Activated naive CD4-positive, alpha-beta T cell treated with anti-CD3 and anti-CD28 coated beads, Interleukin-2, amount 50 U/mL, for 16 hours (primary cell): Measurements from ENCODE around the gene TAP1.
"Not testable (repeated sequence)": the region's sequence is repeated elsewhere in the genome, so short reads cannot be mapped to it uniquely, and the experiment has no call there.

ENCODE experiments used
- DNase-seq: peaks from one replicate; pipeline ENCODE4 v3.0.0-alpha.2; 2020

The TAP1 gene, protein sequence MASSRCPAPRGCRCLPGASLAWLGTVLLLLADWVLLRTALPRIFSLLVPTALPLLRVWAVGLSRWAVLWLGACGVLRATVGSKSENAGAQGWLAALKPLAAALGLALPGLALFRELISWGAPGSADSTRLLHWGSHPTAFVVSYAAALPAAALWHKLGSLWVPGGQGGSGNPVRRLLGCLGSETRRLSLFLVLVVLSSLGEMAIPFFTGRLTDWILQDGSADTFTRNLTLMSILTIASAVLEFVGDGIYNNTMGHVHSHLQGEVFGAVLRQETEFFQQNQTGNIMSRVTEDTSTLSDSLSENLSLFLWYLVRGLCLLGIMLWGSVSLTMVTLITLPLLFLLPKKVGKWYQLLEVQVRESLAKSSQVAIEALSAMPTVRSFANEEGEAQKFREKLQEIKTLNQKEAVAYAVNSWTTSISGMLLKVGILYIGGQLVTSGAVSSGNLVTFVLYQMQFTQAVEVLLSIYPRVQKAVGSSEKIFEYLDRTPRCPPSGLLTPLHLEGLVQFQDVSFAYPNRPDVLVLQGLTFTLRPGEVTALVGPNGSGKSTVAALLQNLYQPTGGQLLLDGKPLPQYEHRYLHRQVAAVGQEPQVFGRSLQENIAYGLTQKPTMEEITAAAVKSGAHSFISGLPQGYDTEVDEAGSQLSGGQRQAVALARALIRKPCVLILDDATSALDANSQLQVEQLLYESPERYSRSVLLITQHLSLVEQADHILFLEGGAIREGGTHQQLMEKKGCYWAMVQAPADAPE

DNA sequence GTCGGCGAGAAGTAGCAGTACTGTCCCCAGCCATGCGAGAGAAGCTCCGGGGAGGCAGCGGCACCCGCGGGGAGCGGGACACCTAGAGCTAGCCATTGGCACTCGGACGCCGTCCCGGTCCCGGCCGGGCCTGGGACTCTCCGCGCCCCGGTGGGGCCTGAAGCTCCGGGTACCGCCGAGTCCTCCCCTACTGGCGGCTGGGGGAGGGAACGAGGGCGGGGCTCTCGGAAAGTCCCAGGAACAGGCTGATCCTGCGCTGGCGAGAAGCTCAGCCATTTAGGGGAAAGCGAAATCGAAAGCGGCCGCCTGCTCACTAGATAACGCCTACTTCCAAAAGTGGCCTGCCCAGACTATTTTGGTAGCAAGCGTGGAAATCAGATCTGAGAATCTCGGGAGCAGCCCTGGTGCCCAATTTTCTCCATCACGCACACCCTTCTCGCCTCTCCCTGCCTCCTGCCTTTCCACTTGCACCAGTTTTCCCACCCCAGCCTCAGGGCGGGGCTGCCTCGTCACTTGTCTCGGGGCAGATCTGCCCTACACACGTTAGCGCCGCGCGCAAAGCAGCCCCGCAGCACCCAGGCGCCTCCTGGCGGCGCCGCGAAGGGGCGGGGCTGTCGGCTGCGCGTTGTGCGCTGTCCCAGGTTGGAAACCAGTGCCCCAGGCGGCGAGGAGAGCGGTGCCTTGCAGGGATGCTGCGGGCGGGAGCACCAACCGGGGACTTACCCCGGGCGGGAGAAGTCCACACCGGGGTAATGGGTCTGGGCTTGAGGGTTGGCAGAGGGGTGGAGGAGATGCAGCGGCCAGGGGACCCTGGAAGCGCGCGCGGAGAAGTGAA is at the start of gene TAP1, which contains the start of gene PSMB9:
TSS of gene TAP1 (minus strand) at position 164 of the 835 bp plus-strand sequence. CDS start at position 96, 68 bp downstream.
TSS of gene PSMB9 (plus strand) at position 652 of the 835 bp plus-strand sequence. CDS start at position 690, 38 bp downstream.
- DNase-seq, result peak; percentile 98

DNA sequence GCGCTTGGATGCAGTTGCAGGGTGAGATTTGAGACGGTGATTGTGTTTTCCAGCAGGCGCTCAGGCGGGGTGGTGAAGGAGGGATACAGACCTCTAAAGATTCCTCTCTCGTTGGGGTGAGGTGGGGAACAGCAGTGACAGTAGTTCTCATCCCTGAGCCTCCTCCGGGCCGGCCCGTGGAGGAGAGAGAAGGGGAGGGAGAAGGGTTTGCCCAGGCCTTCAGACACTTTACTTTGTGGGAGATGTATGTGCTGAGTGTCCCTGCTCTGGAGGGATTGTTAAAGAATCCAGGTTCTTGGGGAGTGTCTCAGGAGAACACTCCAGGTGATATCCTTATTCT is 41.5 kb upstream of the TAP1 start:
- DNase-seq, result no peak

DNA sequence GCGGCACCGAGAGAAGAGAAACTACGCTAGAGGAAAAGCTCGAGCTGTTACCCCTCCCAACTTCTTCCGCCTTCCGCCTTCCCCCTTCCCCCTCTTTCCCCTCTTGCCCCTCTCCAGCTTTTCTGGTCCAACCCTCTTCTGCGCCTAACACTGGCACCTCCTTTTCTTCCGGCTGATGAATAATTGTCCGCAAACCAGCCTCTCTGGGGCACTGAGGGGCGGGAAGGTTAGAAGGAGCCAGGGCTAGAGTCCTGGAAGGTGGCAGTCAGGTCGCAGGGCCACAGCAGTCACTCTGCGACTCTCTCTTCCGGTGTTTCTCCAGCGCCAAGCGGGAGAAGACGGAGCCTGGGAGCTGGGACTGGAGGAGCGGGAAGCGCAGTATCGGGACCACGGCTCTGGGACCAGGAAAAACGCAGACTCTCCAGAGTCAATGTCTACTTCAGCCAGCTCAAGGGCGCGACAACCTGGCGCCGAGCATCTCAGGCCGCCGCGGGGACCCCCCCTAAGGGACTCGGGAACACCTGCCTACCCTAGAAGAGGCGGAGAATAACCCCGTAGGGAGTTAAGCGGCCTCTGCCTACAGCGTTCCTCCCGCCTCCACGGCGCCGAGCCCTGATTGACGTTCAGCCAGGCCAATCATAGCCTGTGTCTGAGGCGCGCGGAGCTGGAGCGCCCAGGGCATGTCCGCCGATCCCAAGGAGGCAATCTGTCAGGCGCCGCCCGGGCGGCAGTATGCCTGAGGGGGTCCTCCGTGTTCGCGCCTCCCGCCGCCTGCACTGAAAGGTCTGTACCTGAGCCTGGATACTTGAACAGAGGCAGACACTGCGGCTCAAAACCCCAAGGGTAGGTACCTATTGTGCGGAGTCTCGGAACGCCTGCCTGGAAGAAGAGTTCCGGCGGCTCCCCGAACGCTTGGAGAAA is 40.8 kb upstream of the TAP1 start:
- peak; percentile 93 for DNase-seq

DNA sequence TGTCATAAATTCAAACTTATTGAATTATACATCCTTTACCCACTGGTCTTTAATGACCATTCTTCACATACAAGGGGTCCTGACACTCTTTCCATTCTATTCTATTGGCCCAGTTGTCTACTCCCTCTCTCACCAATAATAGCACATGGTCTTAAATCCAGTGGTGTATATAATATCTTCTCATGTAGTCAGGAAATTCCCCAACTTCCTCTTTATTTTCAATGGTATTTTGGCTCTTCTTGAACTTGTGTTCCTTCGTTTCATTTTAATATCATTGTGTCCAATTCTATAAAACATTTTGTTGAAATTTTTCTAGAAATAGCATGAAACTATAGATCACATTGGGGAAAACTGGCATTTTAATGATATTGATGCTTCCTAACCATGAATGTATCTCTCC is 37.3 kb upstream of the TAP1 start:
- no peak for DNase-seq

DNA sequence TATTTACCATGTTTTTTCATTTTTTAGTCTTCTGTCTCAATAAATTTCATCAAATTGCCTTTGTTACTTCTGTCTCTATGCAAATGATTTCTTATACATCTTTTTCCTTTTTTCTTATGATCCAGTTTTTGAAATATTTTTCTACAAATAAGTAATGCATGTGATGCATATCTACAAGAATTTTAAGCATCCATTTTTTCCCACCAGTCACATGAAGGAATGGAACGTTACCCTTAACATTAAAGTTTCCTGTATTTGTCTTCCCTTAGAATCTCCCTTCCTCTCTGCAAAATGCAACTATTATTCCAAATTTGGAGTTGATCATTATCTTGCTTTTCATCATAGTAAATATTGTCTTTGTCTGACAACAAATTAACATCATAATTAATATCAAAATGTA is 36.0 kb upstream of the TAP1 start:
- no peak for DNase-seq

DNA sequence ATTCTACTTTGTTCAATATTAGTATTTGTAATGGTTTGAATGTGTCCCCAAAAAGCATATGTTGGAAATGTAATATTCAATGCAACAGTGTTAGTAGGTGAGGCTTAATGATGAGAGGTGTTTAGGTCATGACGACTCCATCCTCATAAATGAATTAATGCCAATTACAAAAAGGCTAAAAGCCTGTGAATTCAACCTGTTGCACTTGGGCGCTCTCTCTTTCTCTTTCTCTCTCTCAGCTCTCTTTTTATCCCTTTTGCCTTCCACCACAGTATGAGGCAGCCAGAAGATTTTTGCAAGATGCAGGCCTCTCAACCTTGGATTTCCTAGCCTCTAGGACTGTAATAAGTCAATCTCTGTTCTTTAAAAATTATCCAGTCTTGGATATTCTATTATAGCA is 35.1 kb upstream of the TAP1 start:
- DNase-seq, result no peak

DNA sequence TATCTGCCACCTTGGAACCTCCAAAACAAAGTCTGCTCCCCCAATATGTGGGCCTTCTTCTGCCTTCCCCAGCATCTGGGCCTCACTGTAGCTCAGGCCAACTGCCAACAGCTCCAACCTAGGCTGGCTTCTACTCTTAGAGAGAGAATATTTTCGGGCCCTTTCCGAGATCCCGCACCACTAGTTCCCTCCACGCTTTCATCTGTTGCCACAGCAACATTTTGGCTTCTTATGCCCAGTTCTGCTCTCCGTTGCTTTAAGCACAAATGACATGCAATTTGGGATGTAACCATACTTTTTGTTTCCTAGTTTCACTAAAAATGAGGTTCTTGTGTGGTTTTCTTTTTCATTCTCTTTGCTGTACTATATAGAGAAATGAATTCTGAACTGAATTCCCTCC is 34.1 kb upstream of the TAP1 start:
- no peak for DNase-seq

DNA sequence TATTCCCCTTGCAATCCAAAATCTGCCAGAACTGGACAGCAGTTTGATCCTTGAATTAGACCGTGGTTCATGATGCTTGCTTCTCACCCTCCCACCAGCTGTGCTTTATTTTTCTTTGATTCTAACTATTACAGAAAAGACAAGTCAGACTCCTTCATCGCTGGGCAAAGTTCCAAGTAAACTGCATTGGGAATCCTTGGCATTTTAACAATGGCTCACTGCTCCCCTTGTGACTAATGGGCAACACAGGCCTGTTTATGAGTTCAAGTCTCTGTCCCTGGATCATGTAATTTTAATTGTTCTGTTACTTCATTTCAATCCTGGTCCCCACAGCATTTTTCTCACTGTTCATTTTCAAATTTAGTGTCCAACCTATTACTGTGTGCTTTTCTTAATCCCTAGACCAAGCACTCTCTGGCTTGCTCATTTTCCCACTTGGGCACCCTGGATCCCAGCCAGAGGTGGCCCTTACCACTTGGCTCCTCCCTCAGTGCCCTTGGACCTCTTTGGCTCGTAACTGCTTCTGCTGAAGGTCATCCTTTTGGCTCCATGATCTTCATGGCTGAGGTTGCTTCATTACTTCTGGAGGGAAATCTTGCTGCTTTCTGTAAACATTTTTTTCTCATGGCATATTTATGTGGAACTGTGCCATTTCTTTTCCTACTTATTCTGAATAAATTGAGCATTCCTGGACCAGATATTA is 33.3 kb upstream of the TAP1 start:
- DNase-seq, result no peak

DNA sequence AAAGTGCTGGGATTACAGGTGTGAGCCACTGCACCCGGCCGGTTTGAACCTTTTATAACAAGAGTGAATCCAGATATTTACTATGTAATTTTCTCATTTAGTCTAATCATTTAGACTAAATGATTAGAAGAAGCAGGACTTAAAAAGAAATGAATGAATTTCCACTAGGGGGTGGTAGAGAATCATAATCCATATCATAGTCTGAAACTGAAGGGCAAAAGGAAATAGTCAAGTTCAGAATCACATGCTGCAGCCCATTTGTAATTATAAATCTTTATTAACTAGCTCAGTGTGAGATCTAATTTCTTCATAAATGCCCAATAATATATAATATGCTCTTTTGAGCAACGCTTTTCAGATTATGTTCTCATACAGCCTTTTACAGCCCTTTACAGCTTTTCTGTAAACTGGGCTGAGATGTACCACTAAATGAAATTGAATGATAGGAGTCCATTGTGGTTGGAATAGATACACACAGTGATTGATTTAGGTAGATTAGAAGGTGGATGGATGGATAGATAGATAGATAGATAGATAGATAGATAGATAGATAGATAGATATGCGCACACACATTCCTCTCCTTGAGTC is 32.3 kb upstream of the TAP1 start:
- DNase-seq, result no peak

DNA sequence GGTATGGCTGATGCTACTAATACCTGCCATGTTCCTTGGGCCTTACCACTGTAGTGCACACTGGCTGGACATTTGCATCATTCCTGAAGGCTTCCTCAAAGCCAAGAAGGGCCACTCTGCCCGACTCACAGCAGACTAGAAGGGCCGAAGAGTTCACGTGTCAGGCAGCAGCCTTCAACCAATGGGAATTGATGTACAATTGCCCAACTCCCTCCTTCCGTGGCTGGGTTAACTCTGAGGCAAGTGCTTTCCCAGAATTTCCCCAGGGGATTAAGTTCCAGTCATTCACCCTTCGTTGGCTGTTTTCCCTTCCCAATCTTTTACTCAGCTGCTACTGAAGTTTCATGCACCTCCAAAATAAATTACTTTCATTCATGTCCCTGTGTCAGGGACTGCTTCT is 30.3 kb upstream of the TAP1 start:
- no peak for DNase-seq

DNA sequence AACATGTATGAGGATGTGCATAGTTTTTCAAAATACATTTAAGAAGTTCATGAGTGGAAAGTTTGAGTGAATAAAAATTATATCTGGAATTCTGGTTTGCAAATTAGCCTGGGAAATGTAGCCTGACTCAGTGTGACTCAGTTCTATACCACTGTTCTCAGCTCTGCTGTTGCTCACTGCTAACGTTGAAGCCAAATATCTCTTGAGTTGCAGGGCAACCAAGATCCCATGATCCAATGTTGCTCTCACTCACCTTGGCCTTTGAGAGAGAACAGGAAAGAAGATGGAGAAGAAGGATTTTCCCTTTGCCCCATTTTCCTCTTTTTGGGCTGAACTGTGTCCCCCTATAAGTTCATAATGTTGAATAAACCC is 29.4 kb upstream of the TAP1 start:
- DNase-seq, result no peak

DNA sequence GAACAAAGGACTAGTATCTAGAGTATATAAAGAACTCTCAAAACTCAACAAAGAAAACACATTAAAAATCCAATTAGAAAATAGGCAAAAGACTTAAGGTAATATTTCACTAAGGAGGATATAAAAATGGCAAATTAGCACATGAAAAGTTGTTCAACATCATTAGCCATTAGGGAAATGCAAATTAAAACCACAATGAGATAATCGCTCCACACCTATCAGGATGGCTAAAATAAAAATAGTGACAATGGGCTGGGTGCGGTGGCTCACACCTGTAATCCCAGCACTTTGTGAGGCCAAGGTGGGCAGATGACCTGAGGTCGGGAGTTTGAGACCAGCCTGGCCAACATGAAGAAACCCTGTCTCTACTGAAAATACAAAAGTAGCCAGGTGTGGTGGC is 27.5 kb upstream of the TAP1 start:
- not testable (repeated sequence) for DNase-seq

DNA sequence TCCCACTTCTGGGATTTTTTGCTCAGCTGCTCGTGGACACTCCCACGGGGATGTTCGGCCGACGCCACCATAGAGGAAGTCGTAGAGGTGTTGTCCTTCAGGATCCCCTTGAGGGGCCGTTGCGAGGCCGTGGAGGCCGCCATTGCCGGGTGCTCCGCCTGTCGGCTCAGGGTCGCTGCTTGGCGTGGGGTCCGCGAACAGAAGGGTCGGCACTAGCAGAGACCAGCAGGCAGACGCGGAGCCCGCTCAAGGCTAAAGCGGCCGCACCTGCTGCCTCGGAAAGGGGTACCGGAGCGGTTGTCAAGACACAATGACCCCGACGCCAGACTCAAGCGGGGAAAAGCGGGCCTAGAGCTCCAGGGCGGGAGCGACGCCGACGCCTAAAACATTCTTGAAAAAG is 26.2 kb upstream of the TAP1 start:
- no peak for DNase-seq

DNA sequence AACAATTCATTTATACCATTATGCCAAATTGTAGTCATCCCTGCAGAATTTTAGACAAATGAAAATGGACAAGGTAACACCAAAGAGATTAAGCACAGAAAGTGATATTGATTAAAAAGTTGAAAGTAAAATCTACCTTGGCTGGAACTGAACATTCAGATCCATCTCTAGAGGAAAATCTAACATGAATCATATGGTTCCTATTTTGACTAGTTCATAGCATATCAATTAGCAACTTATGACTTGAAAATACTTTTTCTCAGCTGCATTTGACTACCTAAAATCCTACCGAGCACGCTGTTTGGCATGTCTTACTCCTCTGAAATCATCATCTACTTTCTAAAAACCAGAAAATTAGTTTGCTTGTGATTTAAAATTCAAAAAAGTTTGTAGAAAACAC is 23.1 kb upstream of the TAP1 start:
- DNase-seq, result no peak

DNA sequence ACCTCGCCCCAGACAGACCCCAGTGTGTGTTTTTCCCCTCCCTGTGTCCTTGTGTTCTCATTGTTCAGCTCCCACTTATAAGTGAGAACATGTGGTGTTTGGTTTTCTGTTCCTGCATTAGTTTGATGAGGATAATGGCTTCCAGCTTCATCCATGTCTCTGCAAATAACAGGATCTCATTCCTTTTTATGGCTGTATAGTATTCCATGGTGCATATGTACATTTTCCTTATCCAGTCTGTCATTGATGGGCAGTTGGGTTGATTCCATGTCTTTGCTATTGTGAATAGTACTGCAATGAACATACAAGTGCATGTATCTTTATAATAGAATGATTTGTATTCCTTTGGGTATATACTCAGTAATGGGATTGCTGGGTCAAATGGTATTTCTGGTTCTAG is 20.4 kb upstream of the TAP1 start:
- not testable (repeated sequence) for DNase-seq

DNA sequence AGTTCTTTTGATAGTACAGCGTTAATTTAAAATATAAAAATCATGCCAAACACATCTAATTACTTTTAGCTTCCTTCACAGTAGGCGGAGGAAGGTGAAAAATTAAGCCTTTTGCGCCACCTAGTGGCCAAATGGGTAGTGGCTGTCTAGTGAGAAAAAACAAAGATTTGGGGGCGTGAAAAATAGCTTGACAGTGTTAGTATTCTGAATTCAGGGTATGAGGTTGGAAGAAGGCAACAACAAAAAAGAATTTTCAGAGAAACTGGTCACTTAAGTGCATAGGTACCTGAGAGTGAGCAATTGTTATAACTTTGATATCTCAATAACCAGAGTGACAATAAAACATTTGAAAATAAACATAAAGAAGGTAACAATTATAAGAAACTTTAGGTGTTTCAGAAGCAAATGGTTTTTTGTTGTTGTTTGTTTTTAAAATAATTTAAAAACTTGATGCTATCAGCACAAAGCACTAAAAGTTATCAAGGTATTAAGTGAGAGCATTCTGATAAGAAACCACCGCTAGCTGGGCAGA is 14.8 kb upstream of the TAP1 start:
- peak; percentile 86 for DNase-seq

DNA sequence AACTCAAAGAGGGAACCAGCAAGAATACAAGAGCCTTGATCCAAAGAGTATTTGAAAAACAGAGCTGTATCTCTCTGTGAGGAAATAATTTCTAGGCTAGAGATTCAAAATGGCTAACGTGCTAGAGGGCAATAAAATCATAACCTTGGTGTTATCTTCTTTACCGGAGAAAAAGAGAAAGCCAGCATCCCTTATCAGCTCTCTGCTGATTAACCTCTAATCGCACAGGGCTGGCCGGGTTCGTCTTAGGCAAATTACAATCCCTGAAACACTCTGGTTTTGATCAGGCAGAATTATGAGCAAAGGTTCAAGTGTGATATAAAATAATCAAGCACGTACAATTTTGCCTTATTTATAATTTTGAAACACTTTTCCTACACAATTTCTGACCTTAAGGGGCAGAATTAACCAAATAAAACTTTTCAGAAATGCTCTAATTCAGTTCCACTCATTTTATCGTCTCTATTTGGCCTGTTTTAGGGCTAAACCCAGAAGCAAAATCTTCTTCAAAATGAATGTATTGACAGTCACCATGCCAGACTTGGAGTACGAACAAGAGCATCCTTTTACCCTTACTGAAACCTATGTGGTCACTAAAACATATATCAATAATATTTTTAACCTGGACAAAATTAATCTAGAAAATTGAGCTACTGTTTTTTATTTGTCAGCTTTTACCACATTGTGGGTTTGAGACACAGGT is 14.2 kb upstream of the TAP1 start:
- no peak for DNase-seq

DNA sequence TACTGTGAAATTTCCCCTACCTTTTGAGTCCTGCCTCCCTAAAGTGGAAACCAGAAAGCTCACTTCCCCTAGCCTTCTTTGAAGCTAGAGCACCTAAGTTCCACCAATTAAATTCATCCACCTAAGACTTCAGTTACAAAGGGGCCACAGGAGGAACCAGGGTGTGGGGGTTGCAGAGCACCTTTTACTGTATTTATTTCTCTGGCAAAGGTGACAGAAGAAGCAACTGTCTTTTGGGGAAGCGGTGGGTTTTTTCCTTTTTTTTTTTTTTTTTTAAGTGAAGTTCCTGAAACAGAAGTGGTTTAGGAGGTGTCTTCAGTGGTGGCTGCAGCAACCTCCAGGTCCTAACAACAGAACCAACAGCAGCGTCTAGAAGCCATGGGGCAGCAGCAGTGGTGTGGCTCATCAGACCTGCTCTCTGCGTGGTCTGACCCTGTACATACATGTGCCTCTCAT is 13.5 kb upstream of the TAP1 start:
- no peak for DNase-seq

DNA sequence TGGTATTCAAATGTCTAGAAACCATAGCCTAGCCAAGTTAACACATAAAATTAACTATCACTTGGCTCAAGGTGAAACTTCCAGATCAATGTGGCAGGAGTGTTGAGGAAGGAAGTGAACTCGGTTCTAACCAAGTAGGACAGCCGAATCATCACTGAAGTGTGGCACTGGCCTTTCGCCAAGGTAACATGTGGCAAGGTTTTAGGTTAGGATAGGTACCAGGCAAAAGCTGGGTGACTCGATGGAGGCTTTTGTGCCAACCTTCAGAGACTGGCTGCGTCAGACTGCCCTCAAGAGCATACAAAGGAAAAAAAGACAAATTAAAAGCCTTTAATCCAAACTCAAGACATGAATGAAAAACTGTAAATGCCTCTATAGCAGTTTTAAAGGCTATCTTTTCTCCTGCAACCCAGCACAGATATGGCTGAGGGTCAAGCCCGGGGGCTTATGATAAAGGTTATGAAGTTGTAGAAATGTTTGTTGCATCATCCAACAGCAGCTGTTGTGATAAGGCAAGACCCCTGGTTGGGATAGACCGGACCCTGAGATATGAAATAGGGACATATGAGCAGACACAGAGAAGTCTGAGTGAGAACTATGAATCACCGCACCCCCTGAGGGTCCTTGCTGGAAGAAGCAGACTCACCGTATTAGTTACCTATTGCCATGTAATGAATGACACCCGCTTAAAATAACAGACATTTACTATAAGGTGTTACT is 12.4 kb upstream of the TAP1 start:
- no peak for DNase-seq

DNA sequence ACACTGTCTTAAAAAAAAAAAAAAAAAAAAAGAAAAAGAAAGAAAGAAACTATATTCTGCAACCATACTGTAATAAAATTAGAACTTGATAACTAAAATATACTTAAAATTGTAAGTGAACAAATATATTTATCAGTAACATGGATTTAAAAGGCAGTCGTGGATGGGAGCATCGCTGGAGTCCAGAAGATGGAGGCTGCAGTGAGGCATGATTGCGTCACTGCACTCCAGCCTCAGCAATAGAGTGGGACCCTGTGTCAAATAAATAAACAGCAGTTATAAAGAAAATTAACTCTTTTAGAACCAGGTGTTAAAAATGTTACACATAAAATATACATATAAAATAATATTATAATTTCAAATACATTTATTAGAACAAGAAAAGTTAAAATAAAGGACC is 9.2 kb upstream of the TAP1 start:
- DNase-seq, result no peak
